ENCODE data around the gene CCNJ. TPM values are rescaled to one million over a fixed set of nuclear protein-coding genes. Genes with fewer than 3 reads are reported as not detected.

CCNJ gene, protein sequence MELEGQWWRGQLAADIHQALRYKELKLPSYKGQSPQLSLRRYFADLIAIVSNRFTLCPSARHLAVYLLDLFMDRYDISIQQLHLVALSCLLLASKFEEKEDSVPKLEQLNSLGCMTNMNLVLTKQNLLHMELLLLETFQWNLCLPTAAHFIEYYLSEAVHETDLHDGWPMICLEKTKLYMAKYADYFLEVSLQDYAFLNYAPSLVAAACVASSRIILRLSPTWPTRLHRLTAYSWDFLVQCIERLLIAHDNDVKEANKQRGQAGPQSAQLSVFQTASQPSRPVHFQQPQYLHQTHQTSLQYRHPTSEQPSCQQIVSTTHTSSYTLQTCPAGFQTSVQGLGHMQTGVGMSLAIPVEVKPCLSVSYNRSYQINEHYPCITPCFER
- 0.20 and 2.3 TPM in 2 replicates for polyA plus RNA-seq

DNA sequence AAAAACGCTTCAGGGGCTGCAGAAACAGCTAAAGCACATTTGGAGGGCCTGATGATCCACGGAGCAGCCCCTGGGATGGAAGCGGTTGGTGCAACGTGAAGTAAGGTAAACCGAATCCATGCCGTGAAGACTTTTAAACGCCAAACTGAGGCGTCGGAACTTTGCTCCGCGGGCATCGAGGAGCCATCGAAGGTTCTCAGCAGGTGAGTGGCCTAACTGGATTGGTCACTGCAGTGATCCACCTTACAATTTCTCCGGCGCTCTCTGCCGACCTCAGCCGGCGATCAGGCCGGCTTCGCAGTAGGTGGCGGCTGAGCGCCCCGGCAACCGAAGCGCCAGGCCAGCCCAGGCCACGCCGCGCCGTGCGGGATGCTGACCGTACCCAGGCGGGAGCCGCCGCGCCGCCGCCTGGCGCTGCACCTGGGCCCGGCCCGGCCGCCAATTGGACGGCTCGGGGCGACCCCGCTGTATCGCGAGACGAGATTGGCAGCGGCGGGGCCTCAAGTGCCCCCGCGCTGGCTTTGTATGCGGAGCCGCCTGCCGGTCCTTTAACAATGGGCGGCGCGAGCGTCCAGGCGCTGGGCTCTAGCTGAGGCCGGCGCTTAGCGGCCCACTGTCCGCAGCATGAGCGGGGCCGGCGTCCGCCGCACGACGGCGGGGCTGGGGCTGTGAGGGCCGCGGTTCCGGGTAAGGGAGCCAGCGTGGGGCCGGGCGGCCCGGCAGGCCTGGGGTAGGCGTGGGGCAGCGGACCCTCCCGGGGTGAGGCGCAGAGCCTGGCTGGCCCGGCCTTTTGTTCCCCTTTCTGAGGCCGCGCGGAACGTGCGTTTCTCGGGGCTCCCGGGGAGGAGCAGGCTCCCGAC, at the start of gene CCNJ:
Gene CCNJ, plus strand, starts transcription at position 551 of the 860 bp plus-strand sequence. CDS start 811 bp downstream, outside the sequence.

Other genes with a start within 250 kb of the CCNJ start
- 1.7 and 6.2 TPM in 2 replicates for gene CC2D2B, start 135.6 kb upstream of the CCNJ start, polyA plus RNA-seq
- 50.1 and 50.3 TPM in 2 replicates for gene ZNF518A, start 86.7 kb downstream of the CCNJ start, polyA plus RNA-seq
- 0.70 TPM in 1 of 2 replicates, not detected in the other for gene BLNK, start 228.0 kb downstream of the CCNJ start, polyA plus RNA-seq

Measured in Purkinje cell (primary cell).